Kidney epithelial cell (primary cell): ENCODE data around the gene AP1B1. TPM values are rescaled to one million over a fixed set of nuclear protein-coding genes. Genes with fewer than 3 reads are reported as not detected.

ENCODE experiments used
- DNase-seq: peaks from one replicate; pipeline ENCODE4 v3.0.0-alpha.2; 2010; ENCODE audit warnings: low read depth
- H3K27me3 ChIP-seq: 2 replicates; pipeline ENCODE4 v1.6.0; 2011; ENCODE audit warnings: low read length; ENCODE audit not compliant: control insufficient read depth, insufficient read depth
- H3K36me3 ChIP-seq: 2 replicates; pipeline ENCODE4 v1.5.1; 2011; ENCODE audit warnings: low read length; ENCODE audit not compliant: control insufficient read depth, insufficient read depth
- H3K4me3 ChIP-seq: 2 replicates; pipeline ENCODE4 v1.5.1; 2011; ENCODE audit warnings: low read depth, mild to moderate bottlenecking, control low read depth, low read length
- total RNA-seq: library from RNA; depleted of rRNA; stranded (reverse); fragments of >200 nt; gene quantifications from 2 replicates; pipeline ENCODE4 v1.2.3, GENCODE V29; 2015
- TF ChIP-seq, protein P1 (sequence below): IDR thresholded peaks from 2 replicates; pipeline ENCODE4 v1.5.1; 2011; ENCODE audit warnings: mild to moderate bottlenecking, moderate library complexity, low read length, control low read depth, inconsistent platforms; ENCODE audit not compliant: insufficient read depth, poor library complexity, severe bottlenecking

The AP1B1 gene
- total RNA-seq, 1 donor from 2014 or later: 65.2 TPM

DNA sequence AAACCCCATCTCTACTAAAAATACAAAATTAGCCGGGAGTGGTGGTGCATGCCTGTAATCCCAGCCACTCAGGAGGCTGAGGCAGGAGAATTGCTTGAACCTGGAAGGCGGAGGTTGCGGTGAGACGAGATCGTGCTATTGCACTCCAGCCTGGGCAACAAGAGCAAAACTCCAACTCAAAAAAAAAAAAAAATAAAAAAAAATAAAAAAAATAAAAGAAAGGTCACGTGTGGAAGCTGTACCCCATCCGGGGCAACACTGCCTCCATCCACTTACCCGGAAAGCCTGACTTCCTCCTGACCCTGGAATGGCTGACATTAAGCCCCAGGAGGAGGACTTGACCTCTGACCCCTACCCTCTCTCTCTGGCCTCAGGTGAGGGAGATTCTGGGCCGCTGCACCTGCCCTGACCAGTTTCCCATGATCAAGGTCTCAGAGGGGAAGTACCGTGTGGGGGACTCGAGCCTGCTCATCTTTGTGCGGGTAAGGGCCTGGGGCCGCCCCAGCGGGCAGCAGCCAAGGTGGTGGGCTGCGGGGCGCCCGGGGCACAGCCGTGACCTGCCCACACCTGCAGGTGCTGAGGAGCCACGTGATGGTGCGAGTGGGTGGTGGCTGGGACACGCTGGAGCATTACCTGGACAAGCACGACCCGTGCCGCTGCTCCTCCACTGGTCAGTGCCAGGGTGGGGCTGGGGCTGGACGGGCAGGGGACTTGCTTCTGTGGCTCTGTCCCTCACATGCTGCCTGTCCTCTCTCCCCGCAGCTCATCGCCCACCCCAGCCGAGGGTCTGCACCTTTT is 78.1 kb downstream of the AP1B1 start:
- Histone ChIP-seq H3K4me3 (no peak overlapping the region), H3K27me3 (peaks cover 24% of the 10 kb centered on the region), H3K36me3 (no peaks in the 10 kb centered on the region)
- TF ChIP-seq, protein P1, sequence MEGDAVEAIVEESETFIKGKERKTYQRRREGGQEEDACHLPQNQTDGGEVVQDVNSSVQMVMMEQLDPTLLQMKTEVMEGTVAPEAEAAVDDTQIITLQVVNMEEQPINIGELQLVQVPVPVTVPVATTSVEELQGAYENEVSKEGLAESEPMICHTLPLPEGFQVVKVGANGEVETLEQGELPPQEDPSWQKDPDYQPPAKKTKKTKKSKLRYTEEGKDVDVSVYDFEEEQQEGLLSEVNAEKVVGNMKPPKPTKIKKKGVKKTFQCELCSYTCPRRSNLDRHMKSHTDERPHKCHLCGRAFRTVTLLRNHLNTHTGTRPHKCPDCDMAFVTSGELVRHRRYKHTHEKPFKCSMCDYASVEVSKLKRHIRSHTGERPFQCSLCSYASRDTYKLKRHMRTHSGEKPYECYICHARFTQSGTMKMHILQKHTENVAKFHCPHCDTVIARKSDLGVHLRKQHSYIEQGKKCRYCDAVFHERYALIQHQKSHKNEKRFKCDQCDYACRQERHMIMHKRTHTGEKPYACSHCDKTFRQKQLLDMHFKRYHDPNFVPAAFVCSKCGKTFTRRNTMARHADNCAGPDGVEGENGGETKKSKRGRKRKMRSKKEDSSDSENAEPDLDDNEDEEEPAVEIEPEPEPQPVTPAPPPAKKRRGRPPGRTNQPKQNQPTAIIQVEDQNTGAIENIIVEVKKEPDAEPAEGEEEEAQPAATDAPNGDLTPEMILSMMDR: no peak
- no peak for DNase-seq

DNA sequence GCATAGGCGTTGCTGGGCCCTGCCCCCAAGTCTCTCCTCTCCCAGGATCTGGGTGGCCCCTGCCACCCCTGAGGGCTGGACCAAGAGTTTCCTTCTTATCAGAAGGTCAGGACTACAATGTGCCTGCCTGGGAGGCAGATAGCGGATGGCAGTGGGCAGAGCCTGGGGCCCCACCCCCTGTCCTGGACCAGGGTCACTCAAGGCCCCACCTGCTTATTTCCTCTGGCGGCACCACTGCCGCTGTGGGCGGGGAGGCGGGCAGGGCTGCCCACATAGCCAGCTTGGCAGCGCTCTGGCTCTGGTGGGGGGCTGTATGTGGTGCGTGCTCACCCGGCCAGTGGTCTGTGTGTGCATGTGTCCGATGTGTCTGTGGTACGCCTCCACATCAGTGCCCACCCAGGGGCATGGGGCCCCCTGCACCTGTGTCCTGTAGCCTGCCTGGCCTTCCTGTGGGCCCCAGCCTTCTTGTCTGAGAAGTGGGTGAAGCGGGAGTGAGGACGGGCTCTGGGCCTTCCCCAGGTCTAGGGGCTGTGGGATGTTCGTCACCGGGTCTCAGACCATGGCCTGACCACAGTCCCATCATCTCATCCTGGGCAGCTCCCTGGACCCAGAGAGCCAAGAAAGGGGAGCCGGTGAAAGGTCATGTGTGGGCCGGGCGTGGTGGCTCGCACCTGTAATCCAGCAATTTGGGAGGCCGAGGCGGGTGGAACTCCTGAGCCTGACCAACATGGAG is 78.9 kb downstream of the AP1B1 start:
- TF ChIP-seq, protein P1: no peak
- Histone ChIP-seq H3K36me3 (no peaks in the 10 kb centered on the region), H3K4me3 (no peak overlapping the region), H3K27me3 (peaks cover 17% of the 10 kb centered on the region)
- no peak for DNase-seq

DNA sequence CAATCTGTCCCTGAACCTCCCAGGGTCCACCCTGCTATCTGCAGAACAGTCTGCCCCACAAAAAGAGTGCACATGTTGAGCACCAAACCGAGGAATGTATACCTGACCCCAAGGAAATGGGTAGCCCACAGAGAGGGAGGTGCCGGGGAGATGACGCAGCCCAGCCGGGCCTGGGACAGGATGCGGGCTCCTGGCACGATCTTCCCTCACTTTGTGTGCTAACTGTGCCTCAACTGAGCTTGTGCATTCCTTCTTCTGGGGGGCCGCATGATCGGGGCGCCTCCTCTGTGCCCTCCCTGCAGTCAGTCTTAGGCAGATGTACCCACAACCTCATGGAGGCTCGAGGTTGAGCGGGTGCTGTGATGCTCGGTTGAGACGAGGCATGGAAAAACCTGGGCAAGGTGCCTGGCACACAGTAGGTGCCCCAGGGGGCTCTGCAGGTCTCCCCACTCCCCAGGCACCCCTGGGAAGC is 79.5 kb downstream of the AP1B1 start:
- H3K36me3 ChIP-seq: no peaks in the 10 kb centered on the region
- H3K27me3 ChIP-seq: peaks cover 10% of the 10 kb centered on the region
- DNase-seq: no peak
- H3K4me3 ChIP-seq: no peak overlapping the region
- TF ChIP-seq, protein P1: no peak

DNA sequence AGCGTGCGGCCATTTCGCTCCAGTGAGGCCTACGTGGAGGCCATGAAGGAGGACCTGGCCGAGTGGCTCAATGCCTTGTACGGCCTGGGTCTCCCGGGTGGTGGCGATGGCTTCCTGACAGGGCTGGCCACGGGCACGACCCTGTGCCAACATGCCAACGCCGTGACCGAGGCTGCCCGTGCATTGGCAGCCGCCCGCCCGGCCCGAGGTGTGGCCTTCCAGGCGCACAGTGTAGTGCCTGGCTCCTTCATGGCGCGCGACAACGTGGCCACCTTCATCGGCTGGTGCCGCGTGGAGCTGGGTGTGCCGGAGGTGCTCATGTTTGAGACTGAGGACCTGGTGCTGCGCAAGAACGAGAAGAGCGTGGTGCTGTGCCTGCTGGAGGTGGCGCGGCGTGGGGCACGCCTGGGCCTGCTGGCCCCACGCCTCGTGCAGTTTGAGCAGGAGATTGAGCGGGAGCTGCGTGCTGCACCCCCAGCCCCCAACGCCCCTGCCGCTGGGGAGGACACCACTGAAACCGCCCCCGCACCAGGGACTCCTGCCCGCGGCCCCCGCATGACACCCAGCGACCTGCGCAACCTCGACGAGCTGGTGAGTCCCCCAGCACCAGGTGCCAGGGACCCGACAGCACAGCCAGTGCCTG is 80.1 kb downstream of the AP1B1 start:
- H3K4me3 ChIP-seq: no peak overlapping the region
- DNase-seq: no peak
- TF ChIP-seq, protein P1: no peak
- peaks cover 5% of the 10 kb centered on the region for H3K27me3 ChIP-seq
- H3K36me3 ChIP-seq: no peaks in the 10 kb centered on the region

DNA sequence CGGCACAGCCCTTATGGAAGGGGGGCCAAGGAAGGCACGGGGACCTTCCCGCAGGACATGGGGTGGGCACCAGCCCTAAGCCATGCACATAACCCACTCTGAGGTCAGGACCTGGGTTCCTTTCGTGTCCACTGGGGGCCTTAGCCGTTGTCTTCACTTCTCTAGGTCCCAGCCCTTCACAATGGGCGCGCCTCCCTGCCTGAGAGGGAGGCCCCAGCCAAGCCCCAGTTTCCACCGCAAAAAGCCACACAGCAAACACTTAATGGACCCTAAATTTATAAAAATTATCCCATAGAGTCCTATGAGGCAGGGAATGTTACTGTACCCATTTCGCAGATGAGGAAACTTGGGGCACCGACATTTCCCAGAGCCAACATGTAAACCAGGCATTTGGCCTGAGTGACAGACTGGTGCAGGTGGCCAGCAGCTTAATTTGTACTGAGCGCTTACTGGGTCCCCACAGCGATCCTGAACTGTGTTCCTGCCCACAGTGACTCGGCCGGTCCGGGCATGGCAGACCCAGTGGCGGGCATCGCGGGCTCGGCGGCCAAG is 80.7 kb downstream of the AP1B1 start:
- no peak for DNase-seq
- H3K36me3 ChIP-seq: no peaks in the 10 kb centered on the region
- no peaks in the 10 kb centered on the region for H3K27me3 ChIP-seq
- TF ChIP-seq, protein P1: no peak
- peak overlapping the region; percentile 68 for H3K4me3 ChIP-seq
